Aorta (tissue), 5 donors: ENCODE results near the gene LONP2. TPM values are rescaled to one million over a fixed set of nuclear protein-coding genes. Genes with fewer than 3 reads are reported as not detected.

ENCODE experiments used
- ATAC-seq: fragments of 200-7000 bp; cut with Tn5 transposase; one replicate; pipeline ENCODE4 v1.9.1; 2022; ENCODE audit warnings: moderate library complexity; ENCODE audit not compliant: low FRiP score
- DNase-seq, 2 donors: peaks; one replicate each; pipeline ENCODE4 v3.0.0-alpha.2; 2020
- H3K27ac ChIP-seq, 2 donors: one replicate each; pipeline ENCODE4 v1.5.1; 2013; ENCODE audit warnings: low read length in 2 of 2, mild to moderate bottlenecking in 2 of 2, moderate library complexity in 2 of 2, control low read depth in 1 of 2, inconsistent platforms in 1 of 2, low read depth in 1 of 2
- H3K27me3 ChIP-seq, 2 donors: one replicate each; pipeline ENCODE4 v1.6.1; 2013; ENCODE audit warnings: control low read depth in 1 of 2, low read length in 1 of 2, mild to moderate bottlenecking in 1 of 2, moderate library complexity in 1 of 2; ENCODE audit not compliant: insufficient read depth in 2 of 2, control insufficient read depth in 1 of 2
- H3K36me3 ChIP-seq, 2 donors: one replicate each; pipeline ENCODE4 v1.6.1; 2013; ENCODE audit warnings: control low read depth in 1 of 2, low read length in 1 of 2, mild to moderate bottlenecking in 1 of 2; ENCODE audit not compliant: insufficient read depth in 2 of 2, control insufficient read depth in 1 of 2
- H3K4me1 ChIP-seq, 2 donors: one replicate each; pipeline ENCODE4 v1.6.1; 2013; ENCODE audit warnings: low read length in 2 of 2, control low read depth in 1 of 2, mild to moderate bottlenecking in 1 of 2, moderate library complexity in 1 of 2; ENCODE audit not compliant: insufficient read depth in 2 of 2, control insufficient read depth in 1 of 2
- H3K4me3 ChIP-seq, 2 donors: one replicate each; pipeline ENCODE4 v1.5.1; 2013; ENCODE audit warnings: low read length in 2 of 2, control low read depth in 1 of 2, mild to moderate bottlenecking in 1 of 2
- H3K9me3 ChIP-seq: one replicate; pipeline ENCODE4 v1.6.1; 2013; ENCODE audit warnings: mild to moderate bottlenecking, low read length; ENCODE audit not compliant: control insufficient read depth
- WGBS, 2 donors: extraction: QIAGEN DNeasy Blood & Tissue Kit; methylation state at CpG; one replicate each; pipeline ENCODE4 v1.1.7; 2013; 5-methylcytosine and 5-hydroxymethylcytosine counted together
- intact Hi-C, 2 donors: fragments of 100-400 bp; cut with DNase I; formaldehyde crosslinking; loops; one replicate each; pipeline versions ENCODE4 v1.14.2 to v1.15.0; 2022
- polyA plus RNA-seq, 2 donors: library from polyadenylated mRNA; stranded (reverse); fragments of 200-250 nt; gene quantifications; one replicate each; pipeline ENCODE4 v1.2.3, GENCODE V29; 2013
- total RNA-seq, 2 donors: library from RNA; stranded (reverse); fragmentation: NEBNext Ultra II Directional; extraction: Animal tissue kit (Norgen Biotek cat#: 25700); gene quantifications; one replicate each; pipeline ENCODE4 v1.2.1, GENCODE V29; 2021
- donor health status: healthy with polysubstance abuse.
- donor health status: Bipolar disorder and iron deficiency.
- donor health status: DM: no; HTN: no; CAD: no.
- donor health status: DM: no; HTN: no; CAD: no.
- donor health status: DM: yes; HTN: yes; CAD: no.

The LONP2 gene
- total and polyA plus RNA-seq, 4 donors: 9.5 to 71.8 (median 45.4) TPM

DNA sequence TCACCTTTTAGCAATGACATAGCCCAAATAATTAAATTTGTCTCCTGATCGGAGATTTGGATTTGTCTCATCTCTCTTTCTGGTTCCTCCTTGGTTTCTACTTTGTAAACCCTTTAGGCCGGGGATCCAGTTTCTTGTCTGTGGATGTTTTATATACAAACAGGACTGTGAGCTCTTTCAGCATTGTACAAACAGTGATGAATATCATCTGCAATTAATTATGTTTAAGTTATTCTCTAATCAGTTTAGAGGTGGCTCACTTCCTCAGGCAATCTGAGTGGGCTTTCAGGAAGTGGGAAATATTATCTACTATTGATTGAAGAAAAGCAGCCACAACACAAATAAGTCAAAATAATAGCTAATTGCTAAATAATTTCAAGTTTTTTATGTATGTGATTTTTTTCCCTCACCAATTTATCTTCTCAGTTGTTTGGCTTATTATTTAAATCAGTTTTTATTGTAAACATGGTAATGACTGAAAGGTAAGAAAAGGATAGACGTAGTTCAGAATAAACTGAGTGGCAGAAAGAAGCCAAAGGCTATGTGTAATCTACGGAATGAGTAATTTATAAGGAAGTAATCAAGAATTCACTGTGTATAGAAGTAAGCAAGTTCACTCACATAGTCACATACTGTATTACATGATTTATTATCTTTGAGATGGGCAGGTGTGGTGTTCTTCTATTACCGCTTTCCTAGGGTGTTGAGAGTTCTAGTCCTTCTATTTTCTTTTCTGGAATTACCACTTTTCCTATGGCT is 6.6 kb downstream of the LONP2 start:
- Histone ChIP-seq H3K4me1 (peaks cover 2 to 5% of the 10 kb centered on the region in 2 donors), H3K27ac (no peak overlapping the region), H3K4me3 (no peak overlapping the region), H3K9me3 (no peaks in the 10 kb centered on the region), H3K36me3 (no peaks in the 10 kb centered on the region), H3K27me3 (no peaks in the 10 kb centered on the region)
- intact Hi-C loops: no loop called here
- ATAC-seq: no peak
- 90 to 92% methylated on average over 5 of the region's 5 CpGs for WGBS, 2 donors
- DNase-seq: no peak

DNA sequence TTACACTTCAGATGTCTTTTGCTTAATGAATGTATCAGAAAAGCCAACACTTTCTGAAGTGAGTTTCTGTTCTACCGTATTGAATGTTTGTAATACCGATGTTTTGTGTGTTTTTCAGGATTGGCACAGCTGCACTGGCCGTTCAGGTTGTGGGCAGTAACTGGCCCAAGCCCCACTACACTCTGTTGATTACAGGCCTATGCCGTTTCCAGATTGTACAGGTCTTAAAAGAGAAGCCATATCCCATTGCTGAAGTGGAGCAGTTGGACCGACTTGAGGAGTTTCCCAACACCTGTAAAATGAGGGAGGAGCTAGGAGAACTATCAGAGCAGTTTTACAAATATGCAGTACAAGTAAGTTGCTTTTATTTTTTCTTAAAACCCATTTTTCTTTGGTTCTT is 7.9 kb downstream of the LONP2 start:
- ATAC-seq: no peak
- H3K4me3 ChIP-seq: no peak overlapping the region
- H3K9me3 ChIP-seq: no peaks in the 10 kb centered on the region
- WGBS, 2 donors: 59 to 61% methylated on average over 5 of the region's 5 CpGs
- intact Hi-C loops: no loop called here
- H3K27me3 ChIP-seq: no peaks in the 10 kb centered on the region
- DNase-seq: no peak
- no peak overlapping the region for H3K27ac ChIP-seq
- H3K36me3 ChIP-seq: no peaks in the 10 kb centered on the region
- H3K4me1 ChIP-seq: peaks cover 0 to 1% of the 10 kb centered on the region in 2 donors

DNA sequence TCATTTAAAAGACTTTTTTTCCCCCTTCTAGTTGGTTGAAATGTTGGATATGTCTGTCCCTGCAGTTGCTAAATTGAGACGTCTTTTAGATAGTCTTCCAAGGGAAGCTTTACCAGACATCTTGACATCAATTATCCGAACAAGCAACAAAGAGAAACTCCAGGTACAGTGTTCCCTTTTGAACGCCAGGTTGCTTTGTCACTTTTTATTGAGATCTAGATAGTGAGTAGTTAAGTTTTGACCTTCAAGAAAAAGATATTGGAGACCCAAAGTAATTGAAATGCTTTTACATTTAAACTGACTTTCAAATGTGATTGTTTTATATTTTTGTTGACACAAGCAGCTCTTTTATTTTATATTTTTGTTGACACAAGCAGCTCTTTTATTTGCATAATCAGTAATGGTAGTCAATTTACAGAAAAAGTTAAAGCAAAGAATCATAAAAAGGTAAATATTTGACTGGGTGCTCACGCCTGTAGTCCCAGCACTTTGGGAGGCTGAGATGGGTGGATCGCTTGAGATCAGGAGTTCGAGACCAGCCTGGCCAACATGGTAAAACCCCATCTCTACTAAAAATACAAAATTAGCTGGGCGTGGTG is 12.6 kb downstream of the LONP2 start:
- ATAC-seq (no peak), DNase-seq (no peak)
- Histone ChIP-seq H3K36me3 (peaks cover 0 to 2% of the 10 kb centered on the region in 2 donors), H3K27me3 (no peaks in the 10 kb centered on the region), H3K4me1 (no peaks in the 10 kb centered on the region), H3K4me3 (no peak overlapping the region), H3K9me3 (no peaks in the 10 kb centered on the region), H3K27ac (no peak overlapping the region)
- intact Hi-C loops: no loop called here
- WGBS, 2 donors: 89 to 90% methylated on average over 7 of the region's 7 CpGs

DNA sequence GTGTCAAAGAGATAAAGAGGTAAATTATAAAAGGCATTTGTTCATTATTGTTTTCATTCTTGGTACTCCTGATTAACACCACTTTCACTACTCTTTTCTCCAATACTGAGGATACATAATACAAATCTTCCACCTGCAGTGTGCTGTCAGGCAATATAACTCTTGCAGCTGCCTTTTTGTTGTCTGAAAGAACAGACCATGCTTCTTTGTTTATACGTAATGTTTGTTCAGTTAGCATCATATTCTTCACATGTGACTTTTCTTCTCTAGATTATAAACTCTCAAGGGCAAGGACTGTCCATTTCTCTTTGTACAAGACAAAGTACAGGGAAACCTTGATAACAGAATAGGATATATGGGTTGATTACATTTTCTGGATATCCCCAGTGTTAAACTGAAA is 17.5 kb downstream of the LONP2 start:
- Histone ChIP-seq H3K27me3 (no peaks in the 10 kb centered on the region), H3K27ac (no peak overlapping the region), H3K4me1 (no peaks in the 10 kb centered on the region), H3K4me3 (no peak overlapping the region), H3K9me3 (no peaks in the 10 kb centered on the region), H3K36me3 (peaks cover 0 to 2% of the 10 kb centered on the region in 2 donors)
- 95 to 96% methylated on average over 1 of the region's 1 CpG for WGBS, 2 donors
- ATAC-seq (no peak), DNase-seq (no peak)
- intact Hi-C loops: no loop called here

DNA sequence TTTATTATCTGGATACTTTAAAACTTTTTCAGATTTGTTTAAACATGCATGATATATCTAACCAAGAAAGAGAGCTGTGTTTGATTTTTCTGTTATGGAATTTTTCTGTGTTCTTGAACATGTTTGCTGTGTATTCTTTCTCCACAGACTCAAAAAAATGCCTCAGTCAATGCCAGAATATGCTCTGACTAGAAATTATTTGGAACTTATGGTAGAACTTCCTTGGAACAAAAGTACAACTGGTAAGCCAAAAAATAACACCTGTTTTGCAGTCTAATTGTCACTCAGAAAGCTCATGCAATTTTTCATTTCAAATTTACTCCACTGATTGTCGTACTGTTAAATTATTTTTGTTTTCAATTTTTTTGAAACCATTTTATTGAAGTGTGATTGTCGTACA is 18.5 kb downstream of the LONP2 start:
- intact Hi-C loops: no loop called here
- H3K27me3 ChIP-seq: no peaks in the 10 kb centered on the region
- WGBS, 2 donors: 94 to 95% methylated on average over 2 of the region's 2 CpGs
- ATAC-seq (no peak), DNase-seq (no peak)
- no peak overlapping the region for H3K27ac ChIP-seq
- H3K36me3 ChIP-seq: peaks cover 0 to 2% of the 10 kb centered on the region in 2 donors
- no peaks in the 10 kb centered on the region for H3K9me3 ChIP-seq
- H3K4me1 ChIP-seq: no peaks in the 10 kb centered on the region
- no peak overlapping the region for H3K4me3 ChIP-seq

DNA sequence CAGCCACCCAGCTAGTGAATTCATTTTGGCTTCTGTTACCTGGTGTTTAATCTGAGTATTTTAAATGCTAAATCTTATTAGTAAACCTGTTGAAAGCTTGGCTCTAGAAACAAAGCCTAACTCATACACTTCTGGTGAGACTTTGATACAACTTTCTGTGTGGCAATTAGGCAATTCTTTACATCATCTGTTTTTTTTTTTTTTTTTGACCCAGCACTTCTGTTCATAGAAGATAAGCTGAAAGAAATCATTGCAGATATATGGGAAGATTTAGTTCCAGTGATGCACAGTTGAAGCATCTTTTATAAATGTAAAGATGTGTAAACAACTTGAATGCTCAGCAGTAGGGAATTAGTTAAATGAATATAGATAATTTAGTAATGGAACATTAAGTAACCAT is 24.9 kb downstream of the LONP2 start:
- ATAC-seq (no peak), DNase-seq (no peak)
- Histone ChIP-seq H3K9me3 (no peaks in the 10 kb centered on the region), H3K27ac (no peak overlapping the region), H3K36me3 (no peaks in the 10 kb centered on the region), H3K4me3 (no peak overlapping the region), H3K27me3 (no peaks in the 10 kb centered on the region), H3K4me1 (no peaks in the 10 kb centered on the region)
- intact Hi-C loops: no loop called here

DNA sequence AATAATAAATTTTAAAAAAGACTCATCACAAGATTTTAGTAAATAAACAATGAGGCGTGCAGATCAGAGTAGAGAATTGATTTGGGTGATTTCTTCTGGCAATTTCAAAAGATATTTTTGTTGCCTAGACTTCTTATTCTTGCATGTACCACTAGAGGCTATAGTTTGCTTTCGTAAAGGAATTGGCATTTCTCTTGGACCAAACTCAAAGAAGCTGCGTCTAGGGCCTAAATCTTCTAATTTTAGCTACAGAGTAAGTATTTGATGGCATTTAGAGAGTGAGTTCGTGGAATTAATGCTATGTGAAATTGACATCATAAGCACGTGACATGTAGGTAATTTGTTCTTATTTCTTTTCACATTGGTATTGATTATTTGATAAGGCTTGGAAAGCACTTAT is 27.6 kb downstream of the LONP2 start:
- DNase-seq (no peak), ATAC-seq (no peak)
- 15 to 20% methylated on average over 5 of the region's 5 CpGs for WGBS, 2 donors
- peaks cover 0 to 4% of the 10 kb centered on the region in 2 donors for H3K4me1 ChIP-seq
- H3K9me3 ChIP-seq: no peaks in the 10 kb centered on the region
- no peaks in the 10 kb centered on the region for H3K27me3 ChIP-seq
- intact Hi-C loops: loop anchor here in 1 of 2 donors (10.0 kb wide), 2 partner anchors 93 to 273 kb away; no protein-coding TSS in a partner anchor
- H3K4me3 ChIP-seq: no peak overlapping the region
- H3K36me3 ChIP-seq: no peaks in the 10 kb centered on the region
- no peak overlapping the region for H3K27ac ChIP-seq

DNA sequence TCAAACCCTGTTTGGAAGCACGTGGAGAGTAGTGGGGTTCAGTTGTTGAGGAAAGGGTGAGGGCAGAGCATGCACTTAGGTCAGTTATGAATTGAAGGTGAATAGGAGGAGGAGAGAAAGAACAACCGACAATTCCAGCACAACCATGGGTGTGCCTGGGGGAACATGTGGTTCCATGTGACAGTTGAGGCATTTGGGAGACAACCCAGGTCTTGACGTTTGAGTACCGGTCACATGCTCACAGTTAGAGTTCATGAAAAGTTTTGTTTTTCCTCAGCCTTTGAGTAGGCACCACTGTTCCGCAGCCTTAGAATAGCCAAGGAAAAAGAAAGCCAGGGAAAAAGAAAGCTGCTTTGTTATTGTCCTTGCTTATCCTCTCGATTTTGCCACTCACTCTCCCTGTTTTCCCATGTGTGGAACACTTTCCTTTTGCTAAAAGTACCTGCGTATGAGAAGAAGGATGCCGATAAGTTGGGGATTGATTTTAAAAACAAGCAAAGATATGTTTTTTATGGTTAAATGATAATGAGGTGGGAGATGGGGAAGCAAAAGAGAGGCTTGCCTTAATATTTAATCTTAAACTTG is 28.8 kb downstream of the LONP2 start:
- peak overlapping the region; percentile 73 to 88 for H3K27ac ChIP-seq
- no peaks in the 10 kb centered on the region for H3K9me3 ChIP-seq
- H3K4me1 ChIP-seq: peaks cover 0 to 5% of the 10 kb centered on the region in 2 donors
- H3K4me3 ChIP-seq: peak overlapping the region in 1 of 2 donors; percentile 29
- DNase-seq (no peak), ATAC-seq (peak; percentile 56)
- intact Hi-C loops: loop anchor here in 1 of 2 donors (10.0 kb wide), 2 partner anchors 92 to 272 kb away; no protein-coding TSS in a partner anchor
- WGBS, 2 donors: 10 to 15% methylated on average over 8 of the region's 8 CpGs
- H3K27me3 ChIP-seq: no peaks in the 10 kb centered on the region
- H3K36me3 ChIP-seq: no peaks in the 10 kb centered on the region
